Upper lobe of left lung (tissue), 6 donors: ENCODE measurements around the gene MCAM. TPM values are rescaled to one million over a fixed set of nuclear protein-coding genes. Genes with fewer than 3 reads are reported as not detected.
A peak's percentile ranks its signal among the peaks of the same experiment; 100 is the strongest.

Experiments
- ATAC-seq, 2 donors: fragments of 200-7000 bp; cut with Tn5 transposase; one replicate each; pipeline ENCODE4 v1.9.1; 2022; ENCODE audit warnings: mild to moderate bottlenecking in 2 of 2, moderate library complexity in 2 of 2; ENCODE audit not compliant: low FRiP score in 2 of 2
- DNase-seq, 2 donors: peaks; one replicate each; pipeline ENCODE4 v3.0.0-alpha.2; 2019 to 2020
- H3K27ac ChIP-seq, 4 donors: fragments of 200-600 bp; sonication (generic); one replicate each; pipeline ENCODE4 v1.5.1; 2016 to 2019
- H3K27me3 ChIP-seq, 4 donors: fragments of 200-600 bp; sonication (generic); one replicate each; pipeline ENCODE4 v1.5.1; 2017 to 2019
- H3K36me3 ChIP-seq, 4 donors: fragments of 200-600 bp; sonication (generic); one replicate each; pipeline ENCODE4 v1.5.1; 2016 to 2019
- H3K4me1 ChIP-seq, 4 donors: fragments of 200-600 bp; sonication (generic); one replicate each; pipeline ENCODE4 v1.5.1; 2018 to 2019
- H3K4me3 ChIP-seq, 4 donors: fragments of 200-600 bp; sonication (generic); one replicate each; pipeline ENCODE4 v1.5.1; 2017 to 2019; ENCODE audit warnings: mild to moderate bottlenecking in 2 of 4, moderate library complexity in 1 of 4
- H3K9me3 ChIP-seq, 4 donors: fragments of 200-600 bp; sonication (generic); one replicate each; pipeline ENCODE4 v1.5.1; 2018 to 2019
- CTCF ChIP-seq, 6 experiments: fragments of 450-650 bp in 4 of 6; fragments of 200-600 bp in 2 of 6; sonication (generic) in 2 of 6; IDR thresholded peaks; one replicate each; pipeline ENCODE4 v1.5.1; 2016 to 2019; ENCODE audit warnings: antibody characterized with exemption in 6 of 6
- EP300 ChIP-seq, 4 donors: sonication (generic); formaldehyde crosslinking; IDR thresholded peaks; one replicate each; pipeline ENCODE4 v1.5.1; 2017; ENCODE audit warnings: antibody characterized with exemption in 4 of 4, control low read depth in 2 of 4
- POLR2A ChIP-seq, 4 donors: fragments of 450-650 bp; IDR thresholded peaks; one replicate each; pipeline ENCODE4 v1.5.1; 2016 to 2017; ENCODE audit warnings: antibody characterized with exemption in 4 of 4, mild to moderate bottlenecking in 2 of 4
- POLR2AphosphoS5 ChIP-seq, 2 donors: sonication (generic); formaldehyde crosslinking; IDR thresholded peaks; one replicate each; pipeline ENCODE4 v1.5.1; 2017; ENCODE audit warnings: antibody characterized with exemption in 2 of 2
- WGBS, 2 donors: methylation state at CpG; one replicate each; pipeline ENCODE4 v1.1.5; 2017 to 2018; 5-methylcytosine and 5-hydroxymethylcytosine counted together
- total RNA-seq, 6 donors: library from RNA; depleted of rRNA in 4 of 6; stranded (reverse); fragments of >200 nt in 4 of 6; gene quantifications; one replicate each; pipeline versions ENCODE4 v1.1.0 to v1.2.1, GENCODE V29; 2016 to 2021
- donor health status: DM: no; HTN: no; CAD: no; lungs with moderate emphysema.
- donor health status: DM: no; HTN: yes; CAD: no; lungs with severe emphysema.

MCAM gene
- total RNA-seq, 6 donors from 2014 or later: 39.8 to 222 (median 76.5) TPM

GRCh38 chr11:119362741-119363080 lies 45.8 kb upstream of the MCAM start:
- ATAC-seq (no peak), DNase-seq (no peak)
- TF ChIP-seq CTCF (IDR thresholded peaks at IDR 0.05): no peak
- 80 to 96% methylated on average over 1 to 4 of the region's 5 CpGs for WGBS, 2 donors
- H3K9me3 ChIP-seq: no peaks in the 10 kb centered on the region
- H3K36me3 ChIP-seq: no peaks in the 10 kb centered on the region
- H3K27ac ChIP-seq: peak overlapping the region in 1 of 4 donors; percentile 19
- peaks cover 0 to 12% (median 1%) of the 10 kb centered on the region in 4 donors for H3K27me3 ChIP-seq
- H3K4me1 ChIP-seq: peaks cover 12 to 42% (median 26%) of the 10 kb centered on the region in 4 donors
- H3K4me3 ChIP-seq: peak overlapping the region in 1 of 4 donors; percentile 57

GRCh38 chr11:119361941-119362725 lies 45.2 kb upstream of the MCAM start:
- DNase-seq: no peak
- no peak for TF ChIP-seq EP300 (IDR thresholded peaks at IDR 0.05)
- TF ChIP-seq CTCF (IDR thresholded peaks at IDR 0.05): no peak
- TF ChIP-seq POLR2A (IDR thresholded peaks at IDR 0.05): no peak
- no peak for TF ChIP-seq POLR2AphosphoS5 (IDR thresholded peaks at IDR 0.05)
- peaks cover 0 to 12% (median 1%) of the 10 kb centered on the region in 4 donors for H3K27me3 ChIP-seq
- ATAC-seq: no peak
- peaks cover 12 to 42% (median 27%) of the 10 kb centered on the region in 4 donors for H3K4me1 ChIP-seq
- peak overlapping the region in 3 of 4 donors; percentile 15 to 50 (median 43) for H3K27ac ChIP-seq
- H3K36me3 ChIP-seq: no peaks in the 10 kb centered on the region
- H3K9me3 ChIP-seq: no peaks in the 10 kb centered on the region
- 80 to 85% methylated on average over 11 of the region's 11 CpGs for WGBS, 2 donors
- no peak overlapping the region for H3K4me3 ChIP-seq

GRCh38 chr11:119361056-119361787 lies 44.3 kb upstream of the MCAM start:
- no peaks in the 10 kb centered on the region for H3K9me3 ChIP-seq
- 47 to 49% methylated on average over 8 of the region's 8 CpGs for whole genome bisulfite sequencing, 2 donors

GRCh38 chr11:119359365-119360214 lies 42.7 kb upstream of the MCAM start:
- TF ChIP-seq POLR2A (IDR thresholded peaks at IDR 0.05) (no peak), POLR2AphosphoS5 (IDR thresholded peaks at IDR 0.05) (no peak), EP300 (IDR thresholded peaks at IDR 0.05) (no peak), CTCF (IDR thresholded peaks at IDR 0.05) (no peak)
- Histone ChIP-seq H3K36me3 (no peaks in the 10 kb centered on the region), H3K4me1 (peaks cover 14 to 54% (median 44%) of the 10 kb centered on the region in 4 donors), H3K9me3 (no peaks in the 10 kb centered on the region), H3K27ac (no peak overlapping the region), H3K27me3 (peaks cover 0 to 12% (median 1%) of the 10 kb centered on the region in 4 donors), H3K4me3 (no peak overlapping the region)
- ATAC-seq: no peak
- WGBS, 2 donors: 79 to 84% methylated on average over 7 to 10 of the region's 10 CpGs
- DNase-seq: no peak

More at GRCh38 chr11:119361056-119361787, 44.3 kb upstream of the MCAM start:
- ATAC-seq: peak; percentile 29 to 80
- Histone ChIP-seq H3K4me3 (no peak overlapping the region), H3K36me3 (no peaks in the 10 kb centered on the region), H3K27ac (peak overlapping the region in 3 of 4 donors; percentile 15 to 50 (median 46)), H3K4me1 (peaks cover 12 to 50% (median 36%) of the 10 kb centered on the region in 4 donors), H3K27me3 (peaks cover 0 to 12% (median 1%) of the 10 kb centered on the region in 4 donors)
- TF ChIP-seq CTCF (IDR thresholded peaks at IDR 0.05) (no peak), EP300 (IDR thresholded peaks at IDR 0.05) (no peak), POLR2AphosphoS5 (IDR thresholded peaks at IDR 0.05) (no peak), POLR2A (IDR thresholded peaks at IDR 0.05) (no peak)
- peak in 1 of 2 donors; percentile 77 for DNase-seq
